ENCODE measurements around the gene TRIM52. TPM values are rescaled to one million over a fixed set of nuclear protein-coding genes. Genes with fewer than 3 reads are reported as not detected.

Gene TRIM52
- total and polyA plus RNA-seq, 10 of the 15 experiments (the other 5 are each of a cell fraction or from before 2014, with no cell fraction given): 1.4 to 24.3 (median 8.1) TPM

GRCh38 chr5:181281077-181281983 is 20.4 kb upstream of the TRIM52 start (continued):
- no peak for TF ChIP-seq PRDM15 (CRISPR knock-in tag; IDR thresholded peaks at IDR 0.05)
- no peak for TF ChIP-seq RFX5 (IDR thresholded peaks at IDR 0.05; ENCODE audit: low read depth, low read length)
- TF ChIP-seq, protein P1, sequence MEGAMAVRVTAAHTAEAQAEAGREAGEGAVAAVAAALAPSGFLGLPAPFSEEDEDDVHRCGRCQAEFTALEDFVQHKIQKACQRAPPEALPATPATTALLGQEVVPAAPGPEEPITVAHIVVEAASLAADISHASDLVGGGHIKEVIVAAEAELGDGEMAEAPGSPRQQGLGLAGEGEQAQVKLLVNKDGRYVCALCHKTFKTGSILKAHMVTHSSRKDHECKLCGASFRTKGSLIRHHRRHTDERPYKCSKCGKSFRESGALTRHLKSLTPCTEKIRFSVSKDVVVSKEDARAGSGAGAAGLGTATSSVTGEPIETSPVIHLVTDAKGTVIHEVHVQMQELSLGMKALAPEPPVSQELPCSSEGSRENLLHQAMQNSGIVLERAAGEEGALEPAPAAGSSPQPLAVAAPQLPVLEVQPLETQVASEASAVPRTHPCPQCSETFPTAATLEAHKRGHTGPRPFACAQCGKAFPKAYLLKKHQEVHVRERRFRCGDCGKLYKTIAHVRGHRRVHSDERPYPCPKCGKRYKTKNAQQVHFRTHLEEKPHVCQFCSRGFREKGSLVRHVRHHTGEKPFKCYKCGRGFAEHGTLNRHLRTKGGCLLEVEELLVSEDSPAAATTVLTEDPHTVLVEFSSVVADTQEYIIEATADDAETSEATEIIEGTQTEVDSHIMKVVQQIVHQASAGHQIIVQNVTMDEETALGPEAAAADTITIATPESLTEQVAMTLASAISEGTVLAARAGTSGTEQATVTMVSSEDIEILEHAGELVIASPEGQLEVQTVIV (IDR thresholded peaks at IDR 0.05; ENCODE audit: borderline replicate concordance, partially characterized antibody): no peak
- TF ChIP-seq NRF1 (conservative IDR thresholded peaks at IDR 0.05; ENCODE audit: low read depth, low read length): no peak
- no peak for TF ChIP-seq YBX1 (IDR thresholded peaks at IDR 0.05)
- TF ChIP-seq NR2C1 (IDR thresholded peaks at IDR 0.05): no peak
- no peak for TF ChIP-seq PML (IDR thresholded peaks at IDR 0.05; ENCODE audit: low read length)
- TF ChIP-seq TARDBP (IDR thresholded peaks at IDR 0.05; ENCODE audit: borderline replicate concordance): no peak
- no peak for TF ChIP-seq SUPT20H (IDR thresholded peaks at IDR 0.05; ENCODE audit: borderline replicate concordance, control insufficient read depth, low read depth, low read length)
- TF ChIP-seq NFIC (IDR thresholded peaks at IDR 0.05; ENCODE audit: low read depth, low read length): no peak
- no peak for TF ChIP-seq CBX3 (IDR thresholded peaks at IDR 0.05; ENCODE audit: borderline replicate concordance, low read depth)

All from GM12878 (cell line).